ENCODE measurements around the gene NANOS1.

NANOS1 gene

GRCh38 chr10:118997379-118997778, 32.1 kb upstream of the NANOS1 start:
- no peak for TF ChIP-seq CTCF (conservative IDR thresholded peaks at IDR 0.05; ENCODE audit: low read depth, low read length)
- DNase-seq (ENCODE audit: low read depth) = no peak
- H3K4me3 ChIP-seq (ENCODE audit: low read length) = no peak overlapping the region

- no peak for TF ChIP-seq CTCF (conservative IDR thresholded peaks at IDR 0.05; ENCODE audit: low read depth, low read length)
- no peak overlapping the region for H3K4me3 ChIP-seq (ENCODE audit: low read length)
- DNase-seq (ENCODE audit: low read depth) = no peak
Measured at GRCh38 chr10:118998183-118998582, 31.3 kb upstream of the NANOS1 start.

GRCh38 chr10:119001717-119002500, 27.6 kb upstream of the NANOS1 start:
- DNase-seq (ENCODE audit: low read depth) = no peak
- H3K4me3 ChIP-seq (ENCODE audit: low read length) = no peak overlapping the region
- no peak for TF ChIP-seq CTCF (conservative IDR thresholded peaks at IDR 0.05; ENCODE audit: low read depth, low read length)

GRCh38 chr10:119003572-119004289, 25.8 kb upstream of the NANOS1 start:
- DNase-seq (ENCODE audit: low read depth) = no peak
- no peak overlapping the region for H3K4me3 ChIP-seq (ENCODE audit: low read length)
- no peak for TF ChIP-seq CTCF (conservative IDR thresholded peaks at IDR 0.05; ENCODE audit: low read depth, low read length)

GRCh38 chr10:119005362-119006043, 24.0 kb upstream of the NANOS1 start:
- no peak for DNase-seq (ENCODE audit: low read depth)
- TF ChIP-seq CTCF (conservative IDR thresholded peaks at IDR 0.05; ENCODE audit: low read depth, low read length) = no peak
- no peak overlapping the region for H3K4me3 ChIP-seq (ENCODE audit: low read length)

- no peak for TF ChIP-seq CTCF (conservative IDR thresholded peaks at IDR 0.05; ENCODE audit: low read depth, low read length)
- DNase-seq (ENCODE audit: low read depth) = no peak
- no peak overlapping the region for H3K4me3 ChIP-seq (ENCODE audit: low read length)
Measured at GRCh38 chr10:119006451-119007210, 22.9 kb upstream of the NANOS1 start.

Data from retinal pigment epithelial cell (primary cell).